CD4-positive, alpha-beta T cell treated with Interleukin-10 for 1 hour (primary cell): ENCODE measurements around the gene PDF.
"Not testable (repeated sequence)": the region's sequence is repeated elsewhere in the genome, so short reads cannot be mapped to it uniquely, and the experiment has no call there.

Experiments used
- DNase-seq: peaks from one replicate; pipeline ENCODE4 v3.0.0-alpha.2; 2020

Gene PDF

DNA sequence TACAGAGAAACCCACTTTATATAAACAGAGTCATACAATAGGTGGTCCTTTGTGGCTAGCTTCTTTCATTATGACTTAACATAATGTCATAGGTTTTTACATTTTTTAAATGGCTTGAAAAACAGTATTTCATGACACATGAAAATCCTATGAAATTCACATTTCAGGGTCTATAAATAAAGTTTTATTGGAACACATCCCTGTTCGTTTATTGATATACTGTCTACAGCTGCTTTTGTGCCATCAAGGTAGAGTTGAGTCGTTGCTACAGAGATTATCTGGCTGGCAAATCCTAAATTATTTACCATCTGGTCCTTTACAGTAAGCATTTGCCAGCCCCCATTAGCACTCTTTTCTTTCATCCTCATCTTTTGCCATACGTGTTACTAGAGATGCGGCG, 16.9 kb downstream of the PDF start:
- DNase-seq = no peak

- peak; percentile 41 for DNase-seq
These were observed 18.6 kb downstream of the PDF start for GRCh38 chr16:69311533-69312387.

GRCh38 chr16:69310653-69311532, 19.5 kb downstream of the PDF start, which contains the start of gene VPS4A:
Gene VPS4A, plus strand, starts transcription at chr16:69311350. Its CDS starts 162 bp downstream, at chr16:69311512.
- DNase-seq = peak; percentile 98

DNA sequence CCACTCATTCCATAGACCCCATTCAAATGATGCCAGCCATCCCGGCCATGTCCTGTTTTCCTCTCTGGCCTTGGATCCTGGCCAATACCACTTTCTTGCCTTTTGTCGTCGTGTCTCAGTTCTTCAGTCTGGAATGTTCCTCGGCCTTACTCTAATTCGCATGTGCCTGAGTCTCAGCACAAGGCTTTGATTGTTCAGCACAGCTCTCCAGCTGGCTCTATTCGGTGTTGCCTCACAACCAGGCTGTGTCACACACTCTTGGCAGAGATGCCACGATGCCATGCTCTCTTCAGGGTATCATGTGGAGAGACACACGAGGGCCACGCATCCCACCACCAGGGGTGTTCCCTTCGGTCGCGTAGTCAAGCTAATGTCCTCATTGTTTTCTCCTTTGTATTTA, 21.1 kb downstream of the PDF start:
- DNase-seq = no peak

GRCh38 chr16:69307856-69308255, 22.5 kb downstream of the PDF start:
- DNase-seq = no peak

- no peak for DNase-seq
These were observed 23.3 kb downstream of the PDF start for GRCh38 chr16:69307091-69307490.

GRCh38 chr16:69306031-69306430, 24.4 kb downstream of the PDF start:
- no peak for DNase-seq

DNA sequence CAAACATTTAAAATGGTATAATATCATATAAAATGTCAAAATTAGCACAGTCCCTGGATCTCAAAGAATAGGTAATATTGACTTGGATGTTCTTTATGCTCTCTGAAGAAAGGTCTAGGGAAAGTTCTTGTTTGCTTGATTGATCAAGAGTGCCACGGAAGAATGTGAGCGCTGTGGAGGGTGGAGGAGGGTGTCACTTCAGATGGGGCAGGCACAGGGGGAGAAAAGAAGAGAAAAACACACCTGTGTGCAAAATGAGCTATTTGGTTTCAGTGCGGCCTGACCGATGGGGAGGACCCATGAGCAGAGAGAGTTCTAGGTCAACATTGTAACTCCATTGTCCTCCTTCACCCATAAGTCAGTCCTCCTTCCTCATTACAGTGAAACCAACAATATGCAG, 28.1 kb downstream of the PDF start:
- DNase-seq = no peak

- no peak for DNase-seq
These were observed 28.5 kb downstream of the PDF start for GRCh38 chr16:69301861-69302260.

- no peak for DNase-seq
These were observed 29.2 kb downstream of the PDF start for GRCh38 chr16:69301187-69301586.

- DNase-seq = no peak
These were observed 32.1 kb downstream of the PDF start for GRCh38 chr16:69298261-69298660.

- not testable (repeated sequence) for DNase-seq
These were observed 33.6 kb downstream of the PDF start for GRCh38 chr16:69296771-69297170.

GRCh38 chr16:69294051-69294450, 36.3 kb downstream of the PDF start:
- no peak for DNase-seq

GRCh38 chr16:69293401-69293800, 37.0 kb downstream of the PDF start:
- no peak for DNase-seq

DNA sequence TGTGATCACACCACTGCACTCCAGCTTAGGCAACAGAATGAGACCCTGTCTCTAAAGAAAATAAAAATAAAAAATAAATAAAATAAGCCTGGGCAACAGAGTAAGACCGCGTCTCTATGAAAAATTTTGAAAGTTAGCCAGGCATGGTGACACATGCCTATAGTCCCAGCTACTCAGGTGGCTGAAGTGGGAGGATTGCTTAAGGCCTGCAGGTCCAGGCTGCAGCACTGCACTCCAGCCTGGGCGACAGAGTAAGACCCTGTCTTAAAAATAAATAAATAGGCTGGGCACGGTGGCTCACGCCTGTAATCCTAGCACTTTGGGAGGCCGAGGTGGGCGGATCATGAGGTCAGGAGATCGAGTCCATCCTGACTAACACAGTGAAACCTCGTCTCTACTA, 38.7 kb downstream of the PDF start:
- DNase-seq = not testable (repeated sequence)

DNA sequence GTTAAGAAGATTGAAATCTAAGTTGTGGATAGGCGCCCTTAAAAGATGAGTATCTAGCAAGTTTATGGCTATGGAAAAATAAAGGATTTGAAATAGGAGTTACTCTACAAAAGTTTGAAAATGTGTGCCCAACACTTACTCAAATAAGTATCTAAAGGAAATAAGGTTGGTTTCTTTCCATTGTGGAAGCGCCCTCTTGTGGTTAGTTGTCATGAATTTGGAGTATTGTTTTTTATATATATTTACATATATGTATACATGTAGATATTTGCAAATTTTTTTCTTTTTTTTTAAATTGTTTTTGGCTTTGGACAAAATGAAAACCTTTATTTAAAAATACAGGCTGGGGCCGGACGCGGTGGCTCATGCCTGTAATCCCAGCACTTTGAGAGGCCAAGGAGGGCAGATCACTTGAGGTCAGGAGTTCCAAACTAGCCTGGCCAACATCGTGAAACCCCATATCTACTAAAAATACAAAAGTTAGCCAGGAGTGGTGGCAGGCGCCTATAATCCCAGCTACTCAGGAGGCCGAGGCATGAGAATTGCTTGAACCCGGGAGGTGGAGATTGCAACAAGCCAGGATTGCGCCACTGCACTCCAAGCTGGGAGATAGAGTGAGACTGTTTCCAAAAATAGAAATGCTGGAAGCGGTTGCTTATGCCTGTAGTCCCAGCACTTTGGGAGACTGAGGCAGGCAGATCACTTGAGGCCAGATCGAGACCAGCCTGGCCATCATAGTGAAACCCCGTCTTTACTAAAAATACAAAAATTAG, 43.3 kb downstream of the PDF start:
- DNase-seq = peak; percentile 75

DNA sequence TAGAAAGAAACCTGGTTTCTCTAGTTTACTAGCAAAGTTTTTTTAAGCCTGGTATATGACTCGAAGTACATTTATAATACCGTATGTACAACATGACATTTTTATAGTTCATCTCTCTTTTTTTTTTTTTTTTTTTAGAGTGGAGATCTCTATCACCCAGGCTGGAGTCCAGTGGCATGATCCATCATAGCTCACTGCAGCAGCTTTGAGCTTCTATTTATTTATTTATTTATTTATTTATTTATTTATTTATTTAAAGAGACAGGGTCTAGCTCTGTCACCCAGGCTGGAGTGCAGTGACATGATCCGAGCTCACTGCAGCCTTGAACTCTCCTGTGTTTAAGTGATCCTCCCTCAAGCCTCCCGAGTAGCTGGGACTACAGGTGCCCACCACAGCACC, 45.1 kb downstream of the PDF start:
- no peak for DNase-seq

- no peak for DNase-seq
These were observed 46.5 kb downstream of the PDF start for GRCh38 chr16:69283851-69284250.

GRCh38 chr16:69277413-69277812, 53.0 kb downstream of the PDF start:
- DNase-seq = no peak
